Upper lobe of right lung (tissue), 1 donor: Measurements from ENCODE around the gene ALK. TPM values are rescaled to one million over a fixed set of nuclear protein-coding genes. Genes with fewer than 3 reads are reported as not detected.

Experiments used
- ATAC-seq: fragments of 200-7000 bp; cut with Tn5 transposase; one replicate; pipeline ENCODE4 v1.9.1; 2020; ENCODE audit warnings: mild to moderate bottlenecking, moderate library complexity
- DNase-seq: peaks from one replicate; pipeline ENCODE4 v3.0.0-alpha.2; 2020
- H3K27ac ChIP-seq: fragments of 200-600 bp; one replicate; pipeline ENCODE4 v1.8.0; 2022
- H3K27me3 ChIP-seq: fragments of 200-600 bp; one replicate; pipeline ENCODE4 v1.8.0; 2022; ENCODE audit warnings: mild to moderate bottlenecking
- H3K36me3 ChIP-seq: fragments of 200-600 bp; one replicate; pipeline ENCODE4 v1.8.0; 2022
- H3K4me1 ChIP-seq: fragments of 200-600 bp; one replicate; pipeline ENCODE4 v1.8.0; 2022
- H3K4me3 ChIP-seq: fragments of 200-600 bp; one replicate; pipeline ENCODE4 v1.8.0; 2022; ENCODE audit warnings: mild to moderate bottlenecking
- H3K9me3 ChIP-seq: fragments of 200-600 bp; one replicate; pipeline ENCODE4 v1.8.0; 2022
- CTCF ChIP-seq: fragments of 200-600 bp; IDR thresholded peaks from one replicate; pipeline ENCODE4 v1.8.0; 2022; ENCODE audit warnings: antibody characterized with exemption
- intact Hi-C: fragments of 100-400 bp; cut with DNase I; formaldehyde crosslinking; loops from one replicate; pipeline ENCODE4 v1.11.0; 2022
- total RNA-seq: library from RNA; stranded (reverse); fragmentation: NEBNext Ultra II Directional; extraction: Animal tissue kit (Norgen Biotek cat#: 25700); gene quantifications from one replicate; pipeline ENCODE4 v1.2.1, GENCODE V29; 2021
- donor health status: DM: no; HTN: yes; CAD: no; lungs with severe emphysema.

ALK gene
- total RNA-seq, 1 donor from 2014 or later: not detected

GRCh38 chr2:29400930-29401653 is 520.3 kb downstream of the ALK start:
- Histone ChIP-seq H3K36me3 (no peaks in the 10 kb centered on the region), H3K4me3 (no peak overlapping the region), H3K9me3 (no peaks in the 10 kb centered on the region), H3K27ac (no peak overlapping the region), H3K4me1 (no peaks in the 10 kb centered on the region), H3K27me3 (no peaks in the 10 kb centered on the region)
- ATAC-seq: no peak
- no peak for DNase-seq
- intact Hi-C loops: no loop called here
- no peak for TF ChIP-seq CTCF

- Histone ChIP-seq H3K27ac (no peak overlapping the region), H3K9me3 (no peaks in the 10 kb centered on the region), H3K4me1 (no peaks in the 10 kb centered on the region), H3K36me3 (no peaks in the 10 kb centered on the region), H3K27me3 (no peaks in the 10 kb centered on the region), H3K4me3 (no peak overlapping the region)
- intact Hi-C loops: no loop called here
- no peak for TF ChIP-seq CTCF
- DNase-seq (no peak), ATAC-seq (no peak)
These were observed 522.8 kb downstream of the ALK start for GRCh38 chr2:29398384-29399237.

- intact Hi-C loops: no loop called here
- Histone ChIP-seq H3K27ac (no peak overlapping the region), H3K4me1 (no peaks in the 10 kb centered on the region), H3K9me3 (no peaks in the 10 kb centered on the region), H3K4me3 (no peak overlapping the region), H3K36me3 (no peaks in the 10 kb centered on the region), H3K27me3 (no peaks in the 10 kb centered on the region)
- DNase-seq (no peak), ATAC-seq (no peak)
- no peak for TF ChIP-seq CTCF
These were observed 523.7 kb downstream of the ALK start for GRCh38 chr2:29397713-29398112.

GRCh38 chr2:29397039-29397438 is 524.3 kb downstream of the ALK start:
- no peak for ATAC-seq
- Histone ChIP-seq H3K27me3 (no peaks in the 10 kb centered on the region), H3K9me3 (no peaks in the 10 kb centered on the region), H3K4me3 (no peak overlapping the region), H3K4me1 (no peaks in the 10 kb centered on the region), H3K36me3 (no peaks in the 10 kb centered on the region), H3K27ac (no peak overlapping the region)
- no peak for TF ChIP-seq CTCF
- no peak for DNase-seq
- intact Hi-C loops: no loop called here

- DNase-seq: no peak
- Histone ChIP-seq H3K4me1 (no peaks in the 10 kb centered on the region), H3K27me3 (no peaks in the 10 kb centered on the region), H3K27ac (no peak overlapping the region), H3K4me3 (no peak overlapping the region), H3K9me3 (no peaks in the 10 kb centered on the region), H3K36me3 (no peaks in the 10 kb centered on the region)
- TF ChIP-seq CTCF: no peak
- intact Hi-C loops: no loop called here
- no peak for ATAC-seq
These were observed 526.4 kb downstream of the ALK start for GRCh38 chr2:29394981-29395350.
